Measurements from ENCODE around the gene ITCH. TPM values are rescaled to one million over a fixed set of nuclear protein-coding genes. Genes with fewer than 3 reads are reported as not detected.
"Not testable (repeated sequence)": the region's sequence is repeated elsewhere in the genome, so short reads cannot be mapped to it uniquely, and the experiment has no call there.

The ITCH gene
- total RNA-seq, 1 donor from 2014 or later = 76.5 TPM

- no peak for DNase-seq
Measured at GRCh38 chr20:34420975-34421374, 57.9 kb downstream of the ITCH start.

GRCh38 chr20:34421766-34422466, 58.8 kb downstream of the ITCH start:
- DNase-seq = no peak

DNA sequence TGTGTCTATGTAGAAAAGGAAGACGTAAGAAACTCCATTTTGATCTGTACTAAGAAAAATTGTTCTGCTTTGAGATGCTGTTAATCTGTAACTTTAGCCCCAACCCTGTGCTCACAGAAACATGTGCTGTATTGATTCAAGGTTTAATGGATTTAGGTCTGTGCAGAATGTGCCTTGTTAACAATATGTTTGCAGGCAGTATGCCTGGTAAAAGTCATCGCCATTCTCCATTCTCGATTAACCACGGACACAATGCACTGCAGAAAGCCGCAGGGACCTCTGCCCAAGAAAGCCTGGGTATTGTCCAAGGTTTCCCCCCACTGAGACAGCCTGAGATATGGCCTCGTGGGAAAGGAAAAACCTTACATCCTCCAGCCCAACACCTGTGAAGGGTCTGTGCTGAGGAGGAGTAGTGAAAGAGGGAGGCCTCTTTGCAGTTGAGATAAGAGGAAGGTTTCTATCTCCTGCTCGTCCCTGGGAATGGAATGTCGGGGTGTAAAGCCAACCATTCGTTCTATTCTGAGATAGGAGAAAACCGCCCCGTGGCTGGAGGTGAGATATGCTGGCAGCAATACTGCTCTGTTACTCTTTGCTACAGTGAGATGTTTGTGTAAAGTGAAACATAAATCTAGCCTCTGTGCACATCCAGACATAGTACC, 62.1 kb downstream of the ITCH start:
- DNase-seq = not testable (repeated sequence)

DNA sequence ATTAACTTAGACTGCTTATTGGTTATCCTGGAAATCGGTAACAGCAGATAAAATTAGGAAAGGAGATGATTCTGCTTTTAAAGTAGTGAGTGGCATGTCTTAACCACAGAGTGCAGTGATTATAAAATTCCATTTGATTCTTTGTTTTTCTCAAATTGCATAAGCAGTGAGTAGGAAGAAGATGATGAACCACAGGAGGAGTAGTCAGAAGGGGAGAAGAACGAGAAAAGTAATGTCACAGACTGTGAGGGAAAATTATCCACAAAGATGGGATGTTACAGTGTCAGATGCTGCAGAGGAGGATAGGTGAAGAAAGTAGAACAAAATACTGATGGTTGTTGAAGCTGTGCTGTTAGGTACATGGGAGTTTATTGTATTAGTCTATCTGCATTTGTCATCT, 63.0 kb downstream of the ITCH start:
- DNase-seq = no peak

- peak; percentile 12 for DNase-seq
Measured at GRCh38 chr20:34427331-34427730, 64.3 kb downstream of the ITCH start.

- DNase-seq = no peak
Measured at GRCh38 chr20:34427784-34428183, 64.7 kb downstream of the ITCH start.

GRCh38 chr20:34431168-34431567, 68.1 kb downstream of the ITCH start:
- DNase-seq = no peak

GRCh38 chr20:34432663-34433062, 69.6 kb downstream of the ITCH start:
- DNase-seq = not testable (repeated sequence)

GRCh38 chr20:34433391-34433790, 70.3 kb downstream of the ITCH start:
- DNase-seq = no peak

GRCh38 chr20:34435589-34435988, 72.5 kb downstream of the ITCH start:
- no peak for DNase-seq

DNA sequence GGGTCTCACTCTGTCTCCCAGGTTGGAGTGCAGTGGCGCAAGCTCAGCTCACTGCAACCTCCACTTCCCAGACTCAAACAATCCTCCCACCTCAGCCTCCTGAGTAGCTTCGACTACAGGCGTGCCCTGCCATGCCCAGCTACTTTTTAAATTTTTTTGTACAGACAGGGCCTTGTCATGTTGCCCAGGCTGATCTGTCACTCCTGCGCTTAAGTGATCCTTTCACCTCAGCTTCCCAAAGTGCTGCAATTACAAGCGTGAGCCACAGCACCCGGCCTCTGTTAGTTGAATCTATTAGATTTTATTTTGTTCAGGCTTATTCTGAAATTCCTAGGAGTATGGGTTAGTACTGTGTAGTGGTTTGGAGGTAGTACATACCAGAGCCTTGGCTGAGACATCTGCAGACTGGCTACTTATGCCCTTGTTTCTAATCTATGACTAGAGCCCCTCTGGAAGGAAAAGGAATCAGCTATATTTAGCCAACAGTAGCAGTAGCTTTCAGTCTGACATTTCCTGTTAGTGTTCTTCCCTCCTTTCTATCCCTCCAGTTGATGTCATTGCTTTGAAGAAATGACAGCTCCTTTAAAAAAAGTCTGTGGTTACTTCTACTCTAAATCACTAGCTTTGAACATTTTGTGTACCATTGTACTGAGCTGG, 74.4 kb downstream of the ITCH start:
- DNase-seq = peak; percentile 13

DNA sequence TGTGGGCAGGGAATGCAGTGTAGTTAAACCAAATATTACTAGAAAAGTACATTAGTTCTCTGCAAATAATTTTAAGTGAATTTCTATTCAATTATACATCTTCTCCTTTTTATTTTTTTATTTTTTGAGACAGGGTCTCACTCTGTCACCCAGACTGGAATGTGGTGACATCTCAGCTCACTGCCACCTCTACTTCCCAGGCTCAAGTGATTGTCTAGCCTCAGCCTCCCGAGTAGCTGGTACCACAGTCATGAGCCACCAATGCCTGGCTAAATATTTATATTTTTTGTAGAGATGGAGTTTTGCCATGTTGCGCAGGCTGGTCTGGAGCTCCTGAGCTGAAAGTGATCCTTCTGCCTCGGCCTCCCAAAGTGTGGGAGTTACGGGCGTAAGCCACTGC, 76.1 kb downstream of the ITCH start:
- DNase-seq = no peak

DNA sequence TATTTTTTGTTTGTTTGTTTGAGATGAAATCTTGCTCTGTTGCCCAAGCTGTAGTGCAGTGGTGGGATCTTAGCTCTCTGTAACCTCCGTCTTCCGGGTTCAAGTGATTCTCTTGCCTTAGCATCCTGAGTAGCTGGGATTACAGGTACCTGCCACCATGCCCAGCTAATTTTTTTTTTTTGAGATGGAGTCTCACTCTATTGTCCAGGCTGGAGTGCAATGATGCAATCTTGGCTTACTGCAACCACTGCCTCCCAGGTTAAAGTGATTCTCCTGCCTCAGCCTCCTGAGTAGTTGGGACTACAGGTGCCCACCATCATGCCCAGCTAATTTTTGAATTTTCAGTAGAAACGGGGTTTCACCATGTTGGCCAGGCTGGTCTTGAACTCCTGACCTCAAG, 78.3 kb downstream of the ITCH start:
- DNase-seq = not testable (repeated sequence)

DNA sequence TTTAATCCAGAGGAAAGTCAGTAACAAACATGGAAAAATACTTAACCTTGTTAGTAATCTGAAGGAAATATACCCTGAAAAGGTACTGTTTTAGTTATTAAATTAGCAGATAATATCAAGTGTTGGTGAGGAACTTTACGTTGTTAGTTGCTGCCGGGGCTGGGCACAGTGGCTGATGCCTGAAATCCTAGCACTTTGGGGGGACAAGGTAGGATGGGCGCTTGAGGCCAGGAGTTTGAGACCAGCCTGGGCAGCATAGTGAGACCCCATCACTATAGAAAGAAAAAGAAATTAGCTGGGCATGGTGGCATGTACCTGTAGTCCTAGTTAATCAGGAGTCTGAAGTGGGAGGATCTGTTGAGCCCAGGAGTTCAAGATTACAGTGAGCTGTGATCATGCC, 80.5 kb downstream of the ITCH start:
- DNase-seq = no peak

GRCh38 chr20:34445177-34446065, 82.3 kb downstream of the ITCH start:
- DNase-seq = no peak

DNA sequence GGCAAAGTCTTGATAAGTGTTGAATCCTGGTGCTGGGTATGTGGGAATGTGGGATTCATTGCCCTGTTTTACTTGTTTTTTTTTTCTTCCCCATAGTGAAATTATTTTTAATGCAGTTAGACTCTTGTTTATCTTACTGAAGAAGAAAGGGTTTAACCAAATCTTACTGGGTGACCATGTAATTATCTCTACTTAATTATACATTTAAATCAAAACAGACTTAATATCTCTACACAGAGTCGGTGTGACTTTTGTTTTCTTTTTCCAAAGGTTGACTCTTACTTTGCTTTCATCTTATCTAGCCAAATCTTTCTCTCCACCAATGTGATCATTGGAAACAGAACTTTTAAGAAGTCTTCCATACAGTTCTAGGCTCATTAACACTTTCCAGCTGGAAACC, 85.4 kb downstream of the ITCH start:
- DNase-seq = no peak

GRCh38 chr20:34449674-34450592, 86.9 kb downstream of the ITCH start:
- DNase-seq = no peak

DNA sequence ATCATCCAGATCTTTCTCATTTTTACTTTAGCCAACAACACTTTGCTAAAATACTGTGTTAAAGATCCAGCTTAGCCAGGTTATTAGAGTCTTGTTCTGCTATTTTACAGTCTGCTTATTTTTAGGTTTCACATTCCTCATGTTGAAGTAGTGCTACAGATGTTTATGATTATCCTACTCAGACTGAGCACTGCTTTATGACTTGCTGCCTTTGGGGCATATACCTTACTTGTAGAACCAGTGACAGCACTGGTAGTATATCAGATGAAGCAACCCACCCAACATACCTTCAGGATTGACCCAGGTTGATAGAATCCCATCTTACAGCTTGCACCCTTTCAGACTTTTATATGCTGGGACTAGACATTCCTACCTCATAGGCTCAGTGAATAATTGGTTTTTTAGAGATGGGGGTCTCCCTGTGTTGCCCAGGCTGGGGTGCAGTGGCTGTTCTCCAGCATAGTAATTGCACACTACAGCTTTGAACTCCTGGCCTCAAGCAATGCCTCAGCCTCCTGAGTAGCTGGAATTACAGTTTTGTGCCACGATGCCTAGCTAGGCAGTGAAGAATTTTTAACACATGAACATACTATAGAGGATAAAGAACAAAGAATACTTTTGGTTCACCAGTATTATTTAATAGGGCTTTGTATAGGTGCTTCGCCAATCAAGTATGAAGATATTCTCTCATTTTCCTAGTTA, 89.4 kb downstream of the ITCH start:
- no peak for DNase-seq

DNA sequence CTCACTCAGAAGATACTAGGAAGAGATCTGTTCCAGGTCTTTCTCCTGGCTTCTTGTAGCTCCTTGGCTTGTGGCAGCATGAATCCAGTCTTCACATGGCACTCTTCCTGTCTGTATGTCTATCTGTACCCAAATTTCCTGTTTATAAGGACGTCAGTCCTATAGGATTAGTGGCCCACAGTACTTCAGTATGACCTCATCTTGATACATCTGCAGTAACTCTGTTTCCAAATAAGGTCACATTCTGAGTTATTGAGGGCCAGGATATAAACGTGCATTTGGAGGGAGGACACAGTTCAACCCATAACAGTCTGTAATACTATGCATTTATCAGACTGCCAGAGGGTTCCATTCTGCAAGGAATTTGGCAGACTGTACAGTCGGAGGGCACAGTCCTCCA, 95.6 kb downstream of the ITCH start:
- DNase-seq = no peak

GRCh38 chr20:34459209-34459897, 96.3 kb downstream of the ITCH start:
- DNase-seq = no peak
